Liver (tissue), 9 donors: ENCODE measurements around the gene TBC1D9B. TPM values are rescaled to one million over a fixed set of nuclear protein-coding genes. Genes with fewer than 3 reads are reported as not detected.

ENCODE experiments used
- DNase-seq: peaks from one replicate; pipeline ENCODE4 v3.0.0-alpha.2; 2017; ENCODE audit warnings: low spot score
- H3K27ac ChIP-seq, 2 donors: one replicate each; pipeline ENCODE4 v1.7.0; 2013; ENCODE audit warnings: inconsistent platforms in 2 of 2, low read length in 2 of 2, control low read depth in 1 of 2, low read depth in 1 of 2, mild to moderate bottlenecking in 1 of 2
- H3K27me3 ChIP-seq, 4 donors: one replicate each; pipeline versions ENCODE4 v1.6.1 to v1.7.0; 2013; ENCODE audit warnings: low read length in 3 of 4, inconsistent platforms in 1 of 4, mild to moderate bottlenecking in 1 of 4, moderate library complexity in 1 of 4; ENCODE audit not compliant: control insufficient read depth in 4 of 4, insufficient read depth in 4 of 4
- H3K36me3 ChIP-seq, 4 donors: one replicate each; pipeline versions ENCODE4 v1.6.1 to v1.7.0; 2013; ENCODE audit warnings: low read length in 3 of 4, mild to moderate bottlenecking in 3 of 4, low read depth in 1 of 4, moderate library complexity in 1 of 4; ENCODE audit not compliant: control insufficient read depth in 4 of 4, insufficient read depth in 3 of 4
- H3K4me1 ChIP-seq, 4 donors: one replicate each; pipeline versions ENCODE4 v1.6.1 to v1.7.0; 2013; ENCODE audit warnings: low read length in 3 of 4, mild to moderate bottlenecking in 3 of 4, moderate library complexity in 1 of 4; ENCODE audit not compliant: control insufficient read depth in 4 of 4, insufficient read depth in 4 of 4
- H3K4me3 ChIP-seq, 3 donors: one replicate each; pipeline versions ENCODE4 v1.6.1 to v1.7.0; 2013; ENCODE audit warnings: low read length in 3 of 3, control low read depth in 1 of 3, low read depth in 1 of 3, mild to moderate bottlenecking in 1 of 3
- H3K9ac ChIP-seq, 2 donors: one replicate each; pipeline ENCODE4 v1.7.0; 2013; ENCODE audit warnings: low read length in 2 of 2, mild to moderate bottlenecking in 2 of 2, moderate library complexity in 2 of 2, control low read depth in 1 of 2, low read depth in 1 of 2
- H3K9me3 ChIP-seq, 4 donors: one replicate each; pipeline versions ENCODE4 v1.6.1 to v1.7.0; 2013; ENCODE audit warnings: low read length in 3 of 4; ENCODE audit not compliant: control insufficient read depth in 4 of 4
- ATF3 ChIP-seq: IDR thresholded peaks from 2 replicates; pipeline ENCODE4 v1.6.1; 2016; ENCODE audit warnings: antibody characterized with exemption
- EGR1 ChIP-seq, 2 donors: IDR thresholded peaks; 2 replicates each; pipeline ENCODE4 v1.6.1; 2016 to 2018; ENCODE audit warnings: antibody characterized with exemption in 2 of 2, low read depth in 2 of 2
- FOXA1 ChIP-seq: IDR thresholded peaks from 2 replicates; pipeline ENCODE4 v1.6.1; 2016; ENCODE audit warnings: antibody characterized with exemption
- FOXA2 ChIP-seq: IDR thresholded peaks from 2 replicates; pipeline ENCODE4 v1.6.1; 2016; ENCODE audit warnings: antibody characterized with exemption
- HNF4A ChIP-seq, 2 donors: conservative IDR thresholded peaks; 2 replicates each; pipeline ENCODE4 v1.6.1; 2016; ENCODE audit warnings: antibody characterized with exemption in 2 of 2, mild to moderate bottlenecking in 2 of 2
- HNF4G ChIP-seq: IDR thresholded peaks from 2 replicates; pipeline ENCODE4 v1.6.1; 2016; ENCODE audit warnings: antibody characterized with exemption
- JUND ChIP-seq, 2 donors: IDR thresholded peaks; 2 replicates each; pipeline ENCODE4 v1.6.1; 2016; ENCODE audit warnings: antibody characterized with exemption in 2 of 2
- NR2F2 ChIP-seq: IDR thresholded peaks from 2 replicates; pipeline ENCODE4 v1.6.1; 2016; ENCODE audit warnings: antibody characterized with exemption
- RAD21 ChIP-seq, 2 donors: IDR thresholded peaks; 2 replicates each; pipeline ENCODE4 v1.6.1; 2016; ENCODE audit warnings: antibody characterized with exemption in 2 of 2, mild to moderate bottlenecking in 2 of 2
- REST ChIP-seq: IDR thresholded peaks from 2 replicates; pipeline ENCODE4 v1.6.1; 2016; ENCODE audit warnings: antibody characterized with exemption, mild to moderate bottlenecking
- RXRA ChIP-seq, 2 donors: IDR thresholded peaks; 2 replicates each; pipeline ENCODE4 v1.6.1; 2017 to 2018; ENCODE audit warnings: antibody characterized with exemption in 2 of 2, mild to moderate bottlenecking in 1 of 2
- SP1 ChIP-seq: IDR thresholded peaks from 2 replicates; pipeline ENCODE4 v1.6.1; 2018; ENCODE audit warnings: antibody characterized with exemption, mild to moderate bottlenecking
- TAF1 ChIP-seq: conservative IDR thresholded peaks from 2 replicates; pipeline ENCODE4 v1.6.1; 2016; ENCODE audit warnings: antibody characterized with exemption, mild to moderate bottlenecking
- ZBTB33 ChIP-seq: IDR thresholded peaks from 2 replicates; pipeline ENCODE4 v1.6.1; 2016; ENCODE audit warnings: antibody characterized with exemption
- WGBS: extraction: QIAGEN DNeasy Blood & Tissue Kit; methylation state at CpG from one replicate; pipeline ENCODE4 v1.1.7; 2013; 5-methylcytosine and 5-hydroxymethylcytosine counted together
- polyA plus RNA-seq, 2 donors: library from polyadenylated mRNA; stranded (reverse) in 1 of 2; unstranded in 1 of 2; fragments of 200-250 nt in 1 of 2; fragments of >200 nt in 1 of 2; fragmentation: Nextera tagmentation in 1 of 2; extraction: Ambion mirVana in 1 of 2; gene quantifications; one replicate each; pipeline versions ENCODE4 v1.2.1 to v1.2.3, GENCODE V29; 2013 to 2015
- total RNA-seq, 2 donors: library from RNA; depleted of rRNA; stranded (reverse); fragments of >200 nt; gene quantifications; one replicate each; pipeline ENCODE4 v1.2.3, GENCODE V29; 2014
- donor health status: healthy.
- donor health status: healthy.
- donor health status: healthy.
- donor health status: healthy.
- donor health status: healthy.

TBC1D9B gene
- total and polyA plus RNA-seq, 4 donors = 23.1 to 55.4 (median 38.7) TPM

- TF ChIP-seq REST (no peak), TAF1 (no peak), FOXA2 (no peak)
Measured at GRCh38 chr5:179870403-179870903, 37.2 kb downstream of the TBC1D9B start (continued).

GRCh38 chr5:179869641-179870402, 37.9 kb downstream of the TBC1D9B start:
- 94% methylated on average over 16 of the region's 16 CpGs for WGBS
- Histone ChIP-seq H3K4me3 (no peak overlapping the region), H3K4me1 (no peaks in the 10 kb centered on the region), H3K27ac (no peak overlapping the region), H3K27me3 (no peaks in the 10 kb centered on the region), H3K9ac (no peak overlapping the region), H3K36me3 (peaks cover 14 to 77% (median 31%) of the 10 kb centered on the region in 4 donors), H3K9me3 (no peaks in the 10 kb centered on the region)
- DNase-seq = no peak
- TF ChIP-seq RAD21 (IDR thresholded peaks at IDR 0.05) (no peak), EGR1 (IDR thresholded peaks at IDR 0.05; ENCODE audit: low read depth in 2 of 2) (no peak), FOXA1 (no peak), TAF1 (no peak), ATF3 (no peak), SP1 (no peak), FOXA2 (no peak), RXRA (IDR thresholded peaks at IDR 0.05) (no peak), JUND (IDR thresholded peaks at IDR 0.05) (no peak), NR2F2 (no peak), HNF4A (conservative IDR thresholded peaks at IDR 0.05) (no peak), ZBTB33 (no peak), HNF4G (no peak)

GRCh38 chr5:179869101-179869500, 38.6 kb downstream of the TBC1D9B start:
- Histone ChIP-seq H3K9ac (no peak overlapping the region), H3K27ac (no peak overlapping the region), H3K36me3 (peaks cover 14 to 76% (median 30%) of the 10 kb centered on the region in 4 donors), H3K9me3 (no peaks in the 10 kb centered on the region), H3K27me3 (no peaks in the 10 kb centered on the region), H3K4me1 (no peaks in the 10 kb centered on the region), H3K4me3 (no peak overlapping the region)
- DNase-seq = no peak
- WGBS = 91% methylated on average over 5 of the region's 5 CpGs
- no peak for TF ChIP-seq RAD21 (IDR thresholded peaks at IDR 0.05)
- TF ChIP-seq SP1 = no peak
